Limb (tissue), 2 donors: ENCODE measurements around the gene RNF41.
"Not testable (repeated sequence)": the region's sequence is repeated elsewhere in the genome, so short reads cannot be mapped to it uniquely, and the experiment has no call there.

Source experiments
- DNase-seq, 2 donors: peaks; one replicate each; pipeline ENCODE4 v3.0.0-alpha.2; 2016; ENCODE audit errors: extremely low spot score in 2 of 2

The RNF41 gene

DNA sequence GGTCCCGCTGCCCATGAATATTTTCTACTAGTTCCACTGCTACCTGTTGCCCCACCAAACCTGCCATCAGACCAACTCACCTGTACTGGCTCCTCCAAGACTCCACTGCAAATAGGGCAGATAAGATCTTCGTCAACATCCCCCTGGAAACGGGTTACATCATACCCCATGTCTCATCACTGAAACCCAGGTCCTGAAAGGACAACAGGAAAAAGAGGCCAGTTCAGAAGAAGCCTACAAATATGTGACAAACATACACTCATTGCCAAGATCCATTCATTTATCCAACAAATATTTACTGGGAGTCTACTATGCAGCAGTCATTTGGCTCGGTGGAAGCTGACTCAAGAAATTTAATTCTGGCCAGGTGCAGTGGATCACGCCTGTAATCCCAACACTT is 7.8 kb downstream of the RNF41 start:
- DNase-seq = no peak

DNA sequence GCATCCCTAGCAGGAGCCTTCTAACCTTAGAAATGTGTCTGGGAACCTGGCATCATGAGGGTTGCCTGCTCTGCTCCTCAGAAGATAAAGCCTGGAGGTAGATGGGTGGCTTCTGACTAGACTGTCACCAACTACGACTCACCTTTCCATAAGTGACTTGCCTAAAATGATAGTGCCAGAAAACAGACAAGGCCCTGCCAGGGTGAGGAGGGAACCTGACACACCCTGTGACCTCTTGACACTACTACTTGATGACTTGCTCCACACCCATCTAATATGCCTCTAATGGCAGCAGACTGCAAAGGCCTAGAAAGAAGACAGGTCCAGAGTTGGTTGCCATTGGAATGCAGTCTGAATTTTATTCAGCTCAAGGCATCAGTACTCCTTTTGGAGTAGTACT is 9.4 kb downstream of the RNF41 start:
- DNase-seq = no peak

GRCh38 chr12:56208006-56208405 is 13.7 kb downstream of the RNF41 start:
- DNase-seq = no peak

DNA sequence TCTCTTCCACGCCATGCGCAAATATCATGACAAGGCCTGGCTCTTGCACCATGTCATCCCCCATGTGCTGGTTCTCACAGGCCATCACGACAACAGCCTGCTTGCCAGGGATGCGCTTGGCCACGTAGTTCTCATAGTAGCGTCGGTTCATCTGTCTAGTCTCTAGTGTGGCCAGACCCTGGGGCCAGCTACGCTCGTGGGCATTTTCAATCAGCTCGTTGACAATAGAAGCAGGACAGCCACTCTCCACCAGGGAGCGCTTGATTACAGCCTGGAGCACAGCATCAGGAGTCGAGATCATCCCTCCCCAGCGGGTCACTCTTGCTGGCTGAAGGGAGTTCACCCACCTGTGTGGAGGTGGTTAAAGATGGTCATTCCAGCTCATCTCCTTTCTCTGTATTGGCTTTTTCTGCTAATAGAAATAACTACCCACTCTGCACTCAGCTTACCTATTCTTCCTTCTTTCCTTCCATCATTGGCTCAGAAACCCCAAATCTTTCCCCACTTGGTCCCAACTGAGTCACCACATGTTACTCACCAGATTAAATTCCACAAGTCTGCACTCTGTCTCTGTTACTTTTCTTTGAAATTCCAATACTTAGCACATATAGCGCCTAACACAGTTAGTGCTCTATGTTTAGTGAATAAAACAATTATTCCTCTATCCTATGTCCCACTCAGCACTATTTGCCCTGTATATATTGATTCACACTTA is 15.1 kb downstream of the RNF41 start:
- peak in 1 of 2 donors; percentile 43 for DNase-seq

DNA sequence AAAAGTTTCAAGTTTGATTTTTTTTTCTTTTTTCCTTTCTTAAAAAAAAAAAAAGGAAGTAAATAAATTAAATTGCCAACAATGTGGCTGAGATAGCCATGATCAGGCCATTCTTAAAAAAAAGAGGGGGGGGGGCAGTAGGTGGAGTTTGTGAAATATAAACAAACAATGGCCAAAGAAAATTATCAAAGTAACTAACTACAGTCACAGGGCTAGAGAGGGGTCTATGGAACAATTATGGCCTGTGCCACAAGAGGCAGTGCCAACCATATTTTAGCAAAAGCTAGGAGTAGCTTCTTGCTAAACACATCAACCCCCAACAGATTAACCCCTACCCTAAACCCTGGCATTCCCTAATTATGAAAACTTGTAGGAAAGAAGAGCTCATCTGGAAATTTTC is 16.3 kb downstream of the RNF41 start:
- no peak for DNase-seq

- no peak for DNase-seq
These were observed 17.4 kb downstream of the RNF41 start for GRCh38 chr12:56204275-56204674.

GRCh38 chr12:56202838-56203237 is 18.9 kb downstream of the RNF41 start:
- DNase-seq = no peak

- no peak for DNase-seq
These were observed 19.4 kb downstream of the RNF41 start for GRCh38 chr12:56202366-56202765.

- DNase-seq = no peak
These were observed 22.9 kb downstream of the RNF41 start for GRCh38 chr12:56198836-56199235.

DNA sequence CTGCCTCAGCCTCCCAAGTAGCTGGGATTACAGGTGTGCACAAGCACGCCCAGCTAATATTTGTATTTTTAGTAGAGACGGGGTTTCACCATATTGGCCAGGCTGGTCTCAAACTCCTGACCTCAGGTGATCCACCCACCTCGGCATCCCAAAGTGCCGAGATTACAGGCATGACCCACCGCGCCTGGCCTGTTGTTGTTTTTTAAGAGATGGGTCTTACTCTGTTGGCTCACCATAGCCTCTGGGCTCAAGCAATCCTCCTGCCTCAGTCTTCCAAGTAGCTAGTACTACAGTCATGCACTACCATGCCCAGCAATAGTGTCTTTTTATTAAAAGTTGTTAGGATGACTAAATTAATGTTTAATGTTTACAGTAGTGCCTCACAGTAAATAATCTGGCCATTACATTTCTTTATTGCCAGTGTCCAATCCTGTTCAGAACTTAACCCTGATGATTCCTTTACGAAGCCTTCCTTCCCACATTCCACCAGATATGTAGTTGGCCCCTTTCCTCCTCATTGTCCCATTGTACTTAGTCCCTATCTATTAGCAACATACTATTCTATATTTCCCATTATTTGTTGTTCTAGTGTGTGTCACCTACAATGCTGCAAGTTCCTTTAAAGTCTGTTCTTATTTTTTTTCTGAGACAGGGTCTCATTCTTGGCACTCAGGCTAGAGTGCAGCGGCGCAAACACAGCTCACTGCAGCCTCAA is 23.6 kb downstream of the RNF41 start:
- DNase-seq = no peak

GRCh38 chr12:56196818-56197550 is 24.7 kb downstream of the RNF41 start:
- not testable (repeated sequence) for DNase-seq

DNA sequence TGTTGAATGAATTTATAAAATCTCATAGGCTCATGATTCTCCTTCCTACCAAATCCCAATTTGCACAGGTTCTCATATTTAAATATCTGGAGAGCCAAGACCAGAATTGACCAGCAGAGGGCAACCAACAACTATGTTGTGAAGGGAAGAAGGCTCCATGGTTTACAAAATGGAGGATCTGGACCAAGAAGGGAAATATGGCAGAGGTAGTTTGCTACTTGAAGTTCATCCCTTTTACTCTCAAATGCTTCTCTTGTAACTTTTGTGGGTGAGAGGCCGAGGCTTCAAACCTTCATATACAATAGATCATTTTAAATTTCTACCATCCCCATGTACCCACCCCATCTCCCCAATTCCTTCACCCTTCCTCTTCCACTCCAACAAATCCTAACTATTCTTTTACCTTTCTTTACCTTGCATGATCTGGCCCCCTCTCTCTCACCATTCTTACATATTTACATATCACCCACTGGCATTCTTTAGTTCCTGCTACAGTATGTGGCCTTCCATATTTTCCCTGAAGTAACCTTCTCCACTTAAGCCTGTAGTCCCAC is 28.6 kb downstream of the RNF41 start:
- peak; percentile 74 to 87 for DNase-seq

- DNase-seq = no peak
These were observed 29.1 kb downstream of the RNF41 start for GRCh38 chr12:56192582-56192981.

- DNase-seq = peak in 1 of 2 donors; percentile 30
These were observed 31.0 kb downstream of the RNF41 start for GRCh38 chr12:56190695-56191155.

DNA sequence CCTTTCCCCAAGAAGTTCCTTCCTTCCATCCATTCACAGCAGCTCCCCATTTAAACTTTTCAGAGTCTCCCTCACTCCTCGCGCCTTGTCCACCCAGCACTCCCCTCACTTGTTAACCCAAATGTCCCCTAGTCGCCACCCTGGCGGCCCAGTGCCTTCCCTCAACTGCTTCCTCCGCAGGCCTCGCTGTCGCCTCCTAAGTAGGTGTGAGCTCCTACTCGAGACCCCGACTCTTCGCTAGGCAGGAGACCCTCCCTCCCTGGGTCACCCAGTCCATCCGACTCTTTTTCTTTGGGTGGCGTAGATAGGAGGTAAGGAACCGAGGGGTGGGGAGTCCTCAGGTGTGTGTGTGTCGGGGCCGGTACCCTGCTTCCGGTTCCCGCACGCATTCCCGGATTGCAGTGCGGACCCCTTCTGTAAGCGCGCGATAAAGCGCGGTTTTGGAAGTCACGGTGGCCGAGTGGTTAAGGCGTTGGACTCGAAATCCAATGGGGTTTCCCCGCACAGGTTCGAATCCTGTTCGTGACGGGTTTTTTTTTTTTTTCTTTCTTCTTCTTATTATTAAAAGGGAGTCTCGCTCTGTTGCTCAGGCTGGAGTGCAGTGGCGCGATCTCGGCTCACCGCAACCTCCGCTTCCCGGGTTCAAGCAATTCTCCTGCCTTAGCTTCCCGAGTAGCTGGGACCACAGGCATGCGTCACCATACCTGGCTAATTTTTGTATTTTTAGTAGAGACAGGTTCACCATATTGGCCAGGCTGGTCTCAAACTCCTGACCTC is 31.6 kb downstream of the RNF41 start:
- peak; percentile 86 to 98 for DNase-seq

DNA sequence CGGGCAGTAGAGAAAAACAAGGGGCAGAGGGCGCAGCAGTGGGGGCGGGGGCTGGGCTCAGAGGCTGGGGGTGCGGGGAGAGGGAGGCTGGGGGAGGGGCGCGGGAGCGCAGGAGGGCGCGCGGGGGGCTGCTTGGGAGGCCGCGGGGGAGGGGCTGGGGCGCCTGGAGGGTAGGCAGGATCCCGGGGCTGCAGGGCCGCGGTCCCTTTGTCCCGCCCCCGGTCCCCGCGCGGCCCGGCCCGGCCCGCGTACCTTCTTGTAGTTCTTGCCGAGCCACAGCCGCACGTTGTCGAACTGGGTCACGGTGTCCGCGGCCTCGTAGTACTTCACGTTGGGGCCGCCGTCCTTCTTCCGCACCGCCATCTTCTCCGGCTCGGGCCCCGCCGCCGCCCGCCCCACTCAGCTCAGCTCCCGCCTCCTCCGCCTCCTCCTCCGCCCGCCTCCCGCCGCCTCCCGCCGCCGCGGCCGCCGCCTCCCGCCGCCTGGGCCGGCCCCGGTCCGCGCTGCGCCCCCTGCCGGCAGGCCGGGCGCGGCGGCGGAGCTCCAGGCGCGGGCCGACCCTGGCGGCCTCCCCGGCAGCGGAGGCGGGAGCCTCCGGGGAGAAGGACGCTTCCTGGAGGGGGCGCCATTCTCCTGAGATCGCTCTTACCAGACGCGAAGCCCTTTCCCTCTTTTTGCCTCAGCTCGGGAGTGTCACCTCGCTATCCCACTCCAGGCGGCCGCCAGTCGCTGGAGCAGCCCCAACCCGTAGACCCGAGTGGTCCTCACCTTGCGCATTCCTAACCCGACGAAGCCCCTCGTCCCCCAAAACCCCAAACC is 32.4 kb downstream of the RNF41 start, which contains the start of gene SMARCC2:
SMARCC2 (minus strand) TSS at position 385 of the 819 bp plus-strand sequence; CDS start at position 363, 22 bp downstream.
- DNase-seq = peak; percentile 88 to 92

DNA sequence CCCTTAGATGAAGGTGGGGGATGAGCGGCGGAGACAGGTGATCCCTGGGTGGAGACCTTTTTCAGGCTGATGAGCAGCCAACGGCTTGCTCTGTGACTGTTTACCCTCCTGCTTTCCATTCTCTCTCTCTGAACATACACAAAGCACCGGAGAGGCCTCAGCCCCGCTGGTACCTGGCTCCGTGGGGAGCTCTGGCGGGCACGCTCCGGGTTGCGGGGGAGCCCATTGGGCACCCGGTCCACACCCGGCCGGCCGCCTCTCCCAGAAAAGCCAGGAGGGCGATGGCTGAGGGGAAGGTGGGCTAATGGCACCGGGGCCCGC is 33.0 kb downstream of the RNF41 start:
- DNase-seq = no peak

DNA sequence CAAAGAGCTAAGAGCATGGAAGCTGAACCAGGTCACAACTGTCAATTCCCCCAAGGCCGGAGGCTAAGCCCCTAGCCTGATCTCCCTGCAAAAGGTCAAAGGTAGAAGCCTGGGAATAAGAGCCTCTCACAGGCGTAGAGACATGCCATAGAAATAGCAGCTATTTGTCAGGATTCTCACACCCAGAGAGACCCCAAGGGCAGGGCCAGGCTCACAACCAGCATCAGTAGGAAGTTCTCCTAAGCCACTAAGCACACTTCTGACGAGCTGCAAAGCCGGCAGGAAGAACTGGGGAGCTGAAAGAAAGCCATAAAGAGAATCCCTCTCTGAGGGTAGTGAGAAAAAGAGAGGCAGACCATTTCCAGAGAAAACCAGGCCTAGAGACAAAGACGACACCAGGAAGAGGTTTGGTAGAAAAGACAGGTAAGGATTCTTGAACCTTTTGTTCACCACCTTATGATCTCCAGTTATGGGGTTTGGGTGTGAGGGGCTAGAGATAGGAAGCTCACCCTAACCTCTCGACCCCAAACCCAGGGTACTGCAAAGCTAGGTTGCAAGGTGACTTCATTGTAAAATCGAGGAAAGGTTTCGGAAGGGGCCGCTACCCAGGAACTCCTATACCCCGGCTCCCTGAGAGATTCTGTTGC is 33.5 kb downstream of the RNF41 start:
- DNase-seq = no peak

GRCh38 chr12:56186957-56187356 is 34.8 kb downstream of the RNF41 start:
- no peak for DNase-seq

DNA sequence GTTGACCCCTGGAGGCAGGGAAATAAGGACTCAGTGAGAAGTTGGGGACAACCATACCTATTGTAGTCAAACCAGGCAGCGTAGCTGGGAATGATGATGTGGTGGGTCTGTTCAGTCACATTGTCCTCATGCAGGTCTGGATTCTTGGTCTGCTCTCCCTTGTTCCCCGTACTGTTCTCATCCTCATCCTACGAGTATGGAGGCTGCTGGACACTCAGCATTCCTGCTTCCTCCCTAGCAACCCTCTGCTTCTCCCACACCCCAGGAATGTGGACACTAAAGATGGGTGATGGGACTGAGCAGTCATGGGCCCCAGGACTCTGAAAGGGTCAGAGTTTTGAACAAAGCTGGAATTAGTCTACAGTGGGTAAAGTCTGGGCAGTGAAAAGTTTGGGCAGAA is 43.4 kb downstream of the RNF41 start:
- DNase-seq = no peak
